ENCODE measurements around the gene POU3F2. TPM values are rescaled to one million over a fixed set of nuclear protein-coding genes. Genes with fewer than 3 reads are reported as not detected.

The POU3F2 gene
- total RNA-seq, 2 experiments from 2014 or later, result not detected

DNA sequence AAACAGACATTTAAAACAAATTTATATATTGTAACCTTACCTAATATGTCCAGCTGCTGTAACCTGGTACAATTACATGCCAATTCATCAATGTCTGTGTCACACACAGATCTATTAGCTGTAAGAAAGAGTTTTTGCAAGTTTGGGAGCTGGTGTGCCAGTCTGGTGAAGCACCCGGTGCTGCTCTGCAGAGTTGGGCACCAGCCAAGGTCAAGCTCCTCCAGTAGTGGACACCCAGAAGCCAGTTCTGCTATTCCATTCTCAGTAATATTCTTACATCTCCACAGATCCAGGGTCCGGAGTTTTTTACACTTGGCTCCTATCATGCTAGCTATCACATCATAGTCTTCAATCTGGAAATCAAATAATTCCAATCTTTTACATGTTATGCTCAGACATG, 41.0 kb downstream of the POU3F2 start:
- no peak overlapping the region for H3K27ac Mint-ChIP-seq
- H3K4me1 Mint-ChIP-seq (ENCODE audit: low read depth), result peaks cover 4% of the 10 kb centered on the region
- ChIA-PET CTCF (no interaction called here), POLR2A (no interaction called here)
- TF ChIP-seq CTCF (IDR thresholded peaks at IDR 0.05), result no peak
- intact Hi-C loops (cut with micrococcal nuclease), result no loop called here
- no peaks in the 10 kb centered on the region for H3K27me3 Mint-ChIP-seq
- ATAC-seq, result no peak
- DNase-seq, result no peak
- H3K4me3 Mint-ChIP-seq, result no peak overlapping the region
- peaks cover 39% of the 10 kb centered on the region for H3K36me3 Mint-ChIP-seq (ENCODE audit: low read depth)
- no peaks in the 10 kb centered on the region for H3K9me3 Mint-ChIP-seq

- DNase-seq, result no peak
- POLR2A ChIA-PET, result no interaction called here
Measured at GRCh38 chr6:98877250-98877649, 42.9 kb downstream of the POU3F2 start.

GRCh38 chr6:98880486-98880885, 46.1 kb downstream of the POU3F2 start:
- Mint-ChIP-seq H3K27ac (no peak overlapping the region), H3K4me1 (ENCODE audit: low read depth) (peaks cover 12% of the 10 kb centered on the region), H3K9me3 (no peaks in the 10 kb centered on the region), H3K27me3 (no peaks in the 10 kb centered on the region), H3K4me3 (no peak overlapping the region), H3K36me3 (ENCODE audit: low read depth) (peaks cover 27% of the 10 kb centered on the region)
- intact Hi-C loops (cut with micrococcal nuclease), result no loop called here
- TF ChIP-seq CTCF (IDR thresholded peaks at IDR 0.05), result no peak
- ChIA-PET CTCF (no interaction called here), POLR2A (no interaction called here)
- ATAC-seq (peak; percentile 61), DNase-seq (peak; percentile 2)

More at GRCh38 chr6:98877250-98877649, 42.9 kb downstream of the POU3F2 start:
- intact Hi-C loops (cut with micrococcal nuclease), result no loop called here
- Mint-ChIP-seq H3K27me3 (no peaks in the 10 kb centered on the region), H3K27ac (no peak overlapping the region), H3K9me3 (no peaks in the 10 kb centered on the region), H3K4me1 (ENCODE audit: low read depth) (peaks cover 10% of the 10 kb centered on the region), H3K36me3 (ENCODE audit: low read depth) (peaks cover 36% of the 10 kb centered on the region), H3K4me3 (no peak overlapping the region)
- ATAC-seq, result no peak
- no peak for TF ChIP-seq CTCF (IDR thresholded peaks at IDR 0.05)
- CTCF ChIA-PET, result no interaction called here

DNA sequence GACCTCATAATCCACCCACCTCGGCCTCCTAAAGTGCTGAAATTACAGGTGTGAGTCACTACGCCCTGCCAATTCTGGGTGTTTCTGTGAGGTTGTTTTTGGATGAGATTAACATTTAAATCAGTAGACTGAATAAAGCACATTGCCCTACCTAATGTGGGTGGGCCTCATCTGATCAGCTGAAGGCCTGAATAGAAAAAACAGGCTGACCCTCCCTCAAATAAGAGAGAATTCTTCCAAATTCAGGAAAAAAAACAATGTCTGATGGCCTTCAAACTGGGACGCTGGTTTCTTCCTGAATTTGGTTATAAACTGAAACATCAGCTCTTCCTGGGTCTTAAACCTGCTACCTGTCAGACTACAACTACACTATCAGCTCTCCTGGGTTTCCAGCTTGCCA, 51.0 kb downstream of the POU3F2 start:
- no peak overlapping the region for H3K27ac Mint-ChIP-seq
- H3K4me3 Mint-ChIP-seq, result no peak overlapping the region
- H3K36me3 Mint-ChIP-seq (ENCODE audit: low read depth), result peaks cover 29% of the 10 kb centered on the region
- POLR2A ChIA-PET, result interaction anchor here (0.6 kb wide), 1 partner anchor 686 kb away, joined by 3 read pairs; no protein-coding TSS in a partner anchor
- H3K4me1 Mint-ChIP-seq (ENCODE audit: low read depth), result peaks cover 10% of the 10 kb centered on the region
- CTCF ChIA-PET, result no interaction called here
- ATAC-seq (peak; percentile 45), DNase-seq (peak; percentile 36)
- TF ChIP-seq CTCF (IDR thresholded peaks at IDR 0.05), result no peak
- H3K27me3 Mint-ChIP-seq, result no peaks in the 10 kb centered on the region
- intact Hi-C loops (cut with micrococcal nuclease), result no loop called here
- no peaks in the 10 kb centered on the region for H3K9me3 Mint-ChIP-seq

- ATAC-seq (no peak), DNase-seq (no peak)
- TF ChIP-seq CTCF (IDR thresholded peaks at IDR 0.05), result no peak
- Mint-ChIP-seq H3K4me1 (ENCODE audit: low read depth) (peaks cover 4% of the 10 kb centered on the region), H3K4me3 (no peak overlapping the region), H3K9me3 (no peaks in the 10 kb centered on the region), H3K27ac (no peak overlapping the region), H3K27me3 (no peaks in the 10 kb centered on the region), H3K36me3 (ENCODE audit: low read depth) (peaks cover 30% of the 10 kb centered on the region)
- ChIA-PET POLR2A (no interaction called here), CTCF (no interaction called here)
- intact Hi-C loops (cut with micrococcal nuclease), result no loop called here
Measured at GRCh38 chr6:98887650-98888049, 53.3 kb downstream of the POU3F2 start.

Other genes with a start within 250 kb of the POU3F2 start
- gene FBXL4, start 113.4 kb downstream of the POU3F2 start, total RNA-seq, result 10 to 100 TPM; 16.4 to 17.5 TPM